ENCODE results near the gene SLC24A3. TPM values are rescaled to one million over a fixed set of nuclear protein-coding genes. Genes with fewer than 3 reads are reported as not detected.

SLC24A3 gene
- total RNA-seq, 1 experiment from 2014 or later = not detected

DNA sequence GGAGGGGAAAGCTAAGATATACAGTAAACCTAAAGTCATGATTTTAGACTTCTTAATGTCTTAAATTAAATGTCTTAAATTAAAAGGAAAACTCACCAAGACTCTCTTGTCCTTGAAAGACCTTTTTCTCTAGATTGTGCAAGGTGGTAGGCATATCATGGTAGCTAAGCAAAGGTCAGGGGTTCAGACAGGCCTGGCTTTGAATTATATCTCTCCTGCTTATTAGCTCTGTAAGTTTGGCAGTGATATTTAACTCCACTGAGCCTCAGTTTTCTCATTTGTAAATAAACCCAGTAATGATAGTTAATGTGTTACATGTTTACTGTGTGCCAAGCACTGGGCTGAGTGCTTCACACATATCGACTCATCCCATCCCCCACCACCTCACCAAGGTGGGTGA lies 203.3 kb downstream of the SLC24A3 start:
- no peaks in the 10 kb centered on the region for H3K4me1 ChIP-seq (replicated peaks)
- H3K36me3 ChIP-seq = no peaks in the 10 kb centered on the region
- no peak overlapping the region for H3K4me3 ChIP-seq
- H3K27ac ChIP-seq = no peak overlapping the region
- DNase-seq (ENCODE audit: low read depth in 1 of 2, low spot score in 2 of 2) = no peak
- H3K9me3 ChIP-seq (replicated peaks) = no peaks in the 10 kb centered on the region
- no peaks in the 10 kb centered on the region for H3K27me3 ChIP-seq (replicated peaks)

- DNase-seq (ENCODE audit: low read depth in 1 of 2, low spot score in 2 of 2) = no peak
- Histone ChIP-seq H3K4me3 (no peak overlapping the region), H3K9me3 (replicated peaks) (no peaks in the 10 kb centered on the region), H3K4me1 (replicated peaks) (no peaks in the 10 kb centered on the region), H3K27ac (no peak overlapping the region), H3K36me3 (no peaks in the 10 kb centered on the region), H3K27me3 (replicated peaks) (no peaks in the 10 kb centered on the region)
Observed at GRCh38 chr20:19416627-19417026, 204.2 kb downstream of the SLC24A3 start.

DNA sequence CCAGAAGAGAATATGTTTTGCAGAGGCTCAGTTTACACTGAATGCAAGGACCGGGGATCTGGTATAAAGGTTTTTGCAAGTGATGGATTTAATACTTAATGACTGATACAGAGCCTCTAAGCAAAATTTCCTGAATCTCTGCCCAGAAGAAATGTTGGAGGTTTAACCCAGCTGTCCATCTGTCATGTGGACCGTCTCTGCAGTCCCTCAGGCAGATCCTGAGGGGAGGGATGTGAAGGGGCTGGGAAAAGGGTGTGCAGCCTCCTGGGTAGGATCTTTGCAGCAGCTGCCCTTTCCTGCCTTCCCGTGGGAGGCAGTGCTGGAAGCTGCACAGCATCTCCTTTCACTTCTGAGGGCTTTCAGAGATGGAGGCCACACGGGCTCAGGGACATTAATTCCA lies 207.0 kb downstream of the SLC24A3 start:
- no peaks in the 10 kb centered on the region for H3K9me3 ChIP-seq (replicated peaks)
- H3K4me3 ChIP-seq = no peak overlapping the region
- no peaks in the 10 kb centered on the region for H3K36me3 ChIP-seq
- DNase-seq (ENCODE audit: low read depth in 1 of 2, low spot score in 2 of 2) = no peak
- no peaks in the 10 kb centered on the region for H3K4me1 ChIP-seq (replicated peaks)
- H3K27ac ChIP-seq = no peak overlapping the region
- no peaks in the 10 kb centered on the region for H3K27me3 ChIP-seq (replicated peaks)

- H3K36me3 ChIP-seq = no peaks in the 10 kb centered on the region
- no peak overlapping the region for H3K27ac ChIP-seq
- H3K4me3 ChIP-seq = no peak overlapping the region
- no peaks in the 10 kb centered on the region for H3K9me3 ChIP-seq (replicated peaks)
- no peak for DNase-seq (ENCODE audit: low read depth in 1 of 2, low spot score in 2 of 2)
- H3K4me1 ChIP-seq (replicated peaks) = no peaks in the 10 kb centered on the region
- H3K27me3 ChIP-seq (replicated peaks) = no peaks in the 10 kb centered on the region
Observed at GRCh38 chr20:19423097-19423899, 210.9 kb downstream of the SLC24A3 start.

- Histone ChIP-seq H3K27ac (no peak overlapping the region), H3K9me3 (replicated peaks) (no peaks in the 10 kb centered on the region), H3K4me1 (replicated peaks) (no peaks in the 10 kb centered on the region), H3K36me3 (no peaks in the 10 kb centered on the region), H3K4me3 (no peak overlapping the region), H3K27me3 (replicated peaks) (no peaks in the 10 kb centered on the region; the same call in 1 of the 2 replicates)
- DNase-seq (ENCODE audit: low read depth in 1 of 2, low spot score in 2 of 2) = no peak
Observed at GRCh38 chr20:19423900-19424620, 211.6 kb downstream of the SLC24A3 start.

DNA sequence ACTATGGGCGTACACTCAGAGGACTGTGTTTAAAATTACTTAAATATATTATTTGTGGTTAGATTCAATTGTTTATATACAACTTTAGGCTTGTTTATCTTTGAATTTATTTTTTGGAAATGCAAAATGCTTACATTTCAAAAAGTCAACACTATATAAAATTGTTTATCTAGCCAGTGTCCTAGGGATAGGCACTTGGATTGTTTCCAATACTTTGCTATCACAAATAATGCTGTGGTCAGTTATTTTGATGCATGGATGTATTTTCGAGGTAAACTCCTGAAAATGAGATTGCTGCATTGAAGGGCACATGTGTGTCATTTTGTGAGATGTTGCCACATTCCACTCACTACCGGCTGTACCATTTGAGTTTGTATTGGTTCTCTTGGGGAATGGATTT lies 213.9 kb downstream of the SLC24A3 start:
- Histone ChIP-seq H3K36me3 (no peaks in the 10 kb centered on the region), H3K27ac (no peak overlapping the region), H3K4me3 (no peak overlapping the region), H3K9me3 (replicated peaks) (no peaks in the 10 kb centered on the region), H3K27me3 (replicated peaks) (no peaks in the 10 kb centered on the region; the same call in 1 of the 2 replicates), H3K4me1 (replicated peaks) (no peaks in the 10 kb centered on the region)
- no peak for DNase-seq (ENCODE audit: low read depth in 1 of 2, low spot score in 2 of 2)

- Histone ChIP-seq H3K36me3 (no peaks in the 10 kb centered on the region), H3K27ac (no peak overlapping the region), H3K4me1 (replicated peaks) (no peaks in the 10 kb centered on the region), H3K27me3 (replicated peaks) (no peaks in the 10 kb centered on the region; the same call in 1 of the 2 replicates), H3K4me3 (no peak overlapping the region), H3K9me3 (replicated peaks) (no peaks in the 10 kb centered on the region)
- DNase-seq (ENCODE audit: low read depth in 1 of 2, low spot score in 2 of 2) = no peak
Observed at GRCh38 chr20:19427480-19427879, 215.0 kb downstream of the SLC24A3 start.

DNA sequence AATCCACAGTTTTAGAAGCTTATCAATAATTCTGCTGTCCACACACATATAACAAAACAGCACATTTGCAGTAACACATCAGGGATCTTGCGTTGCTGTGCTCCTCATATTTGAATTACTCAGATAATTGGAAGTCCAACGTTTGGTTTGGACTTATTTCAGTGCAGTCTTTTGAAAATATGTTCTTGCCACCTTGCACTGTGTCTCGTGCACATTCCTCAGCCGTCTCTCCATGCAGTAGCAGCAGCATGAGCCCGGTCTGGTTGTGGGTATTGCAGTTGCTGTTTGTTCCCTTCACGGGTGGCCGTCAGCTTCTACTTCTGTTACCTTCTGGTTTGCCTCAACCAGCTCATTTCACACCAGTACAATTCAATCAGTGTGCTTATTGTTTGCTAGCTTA lies 215.5 kb downstream of the SLC24A3 start:
- H3K27ac ChIP-seq = no peak overlapping the region
- H3K27me3 ChIP-seq (replicated peaks) = no peaks in the 10 kb centered on the region; the same call in 1 of the 2 replicates
- no peaks in the 10 kb centered on the region for H3K4me1 ChIP-seq (replicated peaks)
- no peak overlapping the region for H3K4me3 ChIP-seq
- no peaks in the 10 kb centered on the region for H3K36me3 ChIP-seq
- H3K9me3 ChIP-seq (replicated peaks) = no peaks in the 10 kb centered on the region
- DNase-seq (ENCODE audit: low read depth in 1 of 2, low spot score in 2 of 2) = no peak

DNA sequence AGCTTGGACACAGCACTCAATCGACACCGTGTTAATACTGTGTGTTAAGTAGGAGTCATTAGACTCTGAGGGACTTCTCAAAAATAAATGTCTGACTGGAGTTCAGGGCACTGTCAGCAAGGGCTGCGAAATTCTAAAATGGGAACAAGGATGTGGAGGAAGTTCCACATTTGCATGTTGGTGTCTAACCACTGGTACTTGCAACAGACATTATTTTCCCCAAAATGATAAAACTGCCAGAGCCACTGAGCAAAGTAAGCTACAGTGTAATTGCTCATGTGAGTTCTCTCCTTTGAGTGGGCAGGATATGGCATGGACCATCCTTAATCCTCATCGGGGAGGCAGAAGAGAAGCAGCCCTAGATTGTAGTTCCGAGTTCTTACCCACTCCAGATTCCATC lies 215.9 kb downstream of the SLC24A3 start:
- no peaks in the 10 kb centered on the region for H3K4me1 ChIP-seq (replicated peaks)
- H3K27me3 ChIP-seq (replicated peaks) = no peaks in the 10 kb centered on the region; the same call in 1 of the 2 replicates
- H3K9me3 ChIP-seq (replicated peaks) = no peaks in the 10 kb centered on the region
- H3K4me3 ChIP-seq = no peak overlapping the region
- no peak overlapping the region for H3K27ac ChIP-seq
- H3K36me3 ChIP-seq = no peaks in the 10 kb centered on the region
- DNase-seq (ENCODE audit: low read depth in 1 of 2, low spot score in 2 of 2) = no peak

GRCh38 chr20:19429538-19429937 lies 217.1 kb downstream of the SLC24A3 start:
- DNase-seq (ENCODE audit: low read depth in 1 of 2, low spot score in 2 of 2) = no peak
- Histone ChIP-seq H3K36me3 (no peaks in the 10 kb centered on the region), H3K27ac (no peak overlapping the region), H3K4me1 (replicated peaks) (no peaks in the 10 kb centered on the region), H3K9me3 (replicated peaks) (no peaks in the 10 kb centered on the region), H3K4me3 (no peak overlapping the region), H3K27me3 (replicated peaks) (no peaks in the 10 kb centered on the region; the same call in 1 of the 2 replicates)

- no peaks in the 10 kb centered on the region for H3K4me1 ChIP-seq (replicated peaks)
- no peaks in the 10 kb centered on the region; the same call in 1 of the 2 replicates for H3K27me3 ChIP-seq (replicated peaks)
- H3K27ac ChIP-seq = no peak overlapping the region
- no peak for DNase-seq (ENCODE audit: low read depth in 1 of 2, low spot score in 2 of 2)
- no peaks in the 10 kb centered on the region for H3K9me3 ChIP-seq (replicated peaks)
- no peaks in the 10 kb centered on the region for H3K36me3 ChIP-seq
- no peak overlapping the region for H3K4me3 ChIP-seq
Observed at GRCh38 chr20:19430641-19431315, 218.3 kb downstream of the SLC24A3 start.

DNA sequence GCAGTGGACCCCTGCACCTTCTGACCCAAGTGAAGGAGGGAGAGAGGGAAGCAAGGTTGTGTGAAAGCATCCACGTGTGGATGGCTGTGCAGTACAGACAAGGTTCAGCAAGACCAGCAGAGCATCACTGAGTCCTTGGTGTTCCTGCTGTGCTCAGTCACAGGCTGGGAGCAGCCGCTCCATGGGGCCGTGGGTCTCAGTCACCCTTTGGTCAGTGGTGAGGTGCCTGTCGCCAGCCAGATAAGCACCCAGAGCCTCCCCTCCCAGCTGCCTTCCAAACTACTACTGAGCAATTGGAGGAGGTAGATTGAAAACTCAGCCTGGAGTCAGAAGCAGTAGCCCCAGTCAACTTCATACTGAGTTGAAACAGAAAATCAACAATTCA lies 218.9 kb downstream of the SLC24A3 start:
- no peaks in the 10 kb centered on the region for H3K36me3 ChIP-seq
- H3K27ac ChIP-seq = no peak overlapping the region
- no peak overlapping the region for H3K4me3 ChIP-seq
- no peak for DNase-seq (ENCODE audit: low read depth in 1 of 2, low spot score in 2 of 2)
- no peaks in the 10 kb centered on the region for H3K4me1 ChIP-seq (replicated peaks)
- H3K27me3 ChIP-seq (replicated peaks) = no peaks in the 10 kb centered on the region; the same call in 1 of the 2 replicates
- no peaks in the 10 kb centered on the region for H3K9me3 ChIP-seq (replicated peaks)

- no peak for DNase-seq (ENCODE audit: low read depth in 1 of 2, low spot score in 2 of 2)
- Histone ChIP-seq H3K9me3 (replicated peaks) (no peaks in the 10 kb centered on the region), H3K36me3 (no peaks in the 10 kb centered on the region), H3K27me3 (replicated peaks) (no peaks in the 10 kb centered on the region; the same call in 1 of the 2 replicates), H3K27ac (no peak overlapping the region), H3K4me3 (no peak overlapping the region), H3K4me1 (replicated peaks) (no peaks in the 10 kb centered on the region)
Observed at GRCh38 chr20:19431906-19432305, 219.5 kb downstream of the SLC24A3 start.

Data from SJSA1 (cell line).